GM23338 (cell line): Measurements from ENCODE around the gene MAGI1. TPM values are rescaled to one million over a fixed set of nuclear protein-coding genes. Genes with fewer than 3 reads are reported as not detected.

ENCODE experiments used
- ATAC-seq: fragments of 200-7000 bp; cut with Tn5 transposase; 3 replicates; pipeline ENCODE4 v1.9.1; 2020
- DNase-seq: peaks from one replicate; pipeline ENCODE4 v3.0.0-alpha.2; 2015; ENCODE audit warnings: low spot score
- H2AFZ ChIP-seq: fragments of 200-600 bp; sonication (generic); 2 replicates; pipeline ENCODE4 v1.8.0; 2016; ENCODE audit warnings: antibody characterized with exemption, mild to moderate bottlenecking, moderate library complexity
- H3F3A ChIP-seq: fragments of 200-600 bp; sonication (generic); replicated peaks from 2 replicates; pipeline ENCODE4 v1.8.0; 2017; ENCODE audit warnings: antibody characterized with exemption, mixed run types, low read depth
- H3K27ac ChIP-seq: fragments of 200-600 bp; sonication (generic); 2 replicates; pipeline ENCODE4 v1.6.1; 2016; ENCODE audit warnings: low read depth
- H3K27me3 ChIP-seq: fragments of 200-600 bp; sonication (generic); 2 replicates; pipeline ENCODE4 v1.8.0; 2016; ENCODE audit warnings: mild to moderate bottlenecking, mixed run types, moderate library complexity; ENCODE audit not compliant: insufficient read depth
- H3K36me3 ChIP-seq: fragments of 200-600 bp; sonication (generic); 2 replicates; pipeline ENCODE4 v1.8.0; 2016; ENCODE audit warnings: mild to moderate bottlenecking; ENCODE audit not compliant: insufficient read depth
- H3K4me1 ChIP-seq: fragments of 200-600 bp; sonication (generic); 2 replicates; pipeline ENCODE4 v1.8.0; 2016; ENCODE audit warnings: mild to moderate bottlenecking, moderate library complexity; ENCODE audit not compliant: insufficient read depth
- H3K4me2 ChIP-seq: fragments of 200-600 bp; sonication (generic); 2 replicates; pipeline ENCODE4 v1.7.1; 2017; ENCODE audit warnings: mixed run types
- H3K4me3 ChIP-seq: fragments of 200-600 bp; sonication (generic); 2 replicates; pipeline ENCODE4 v1.6.1; 2016; ENCODE audit warnings: mixed run types
- H3K79me2 ChIP-seq: fragments of 200-600 bp; sonication (generic); replicated peaks from 2 replicates; pipeline ENCODE4 v1.8.0; 2017; ENCODE audit warnings: mild to moderate bottlenecking; ENCODE audit not compliant: insufficient read depth
- H3K9me2 ChIP-seq: fragments of 200-600 bp; sonication (generic); 2 replicates; pipeline ENCODE4 v1.8.0; 2017; ENCODE audit not compliant: insufficient read depth
- H4K20me1 ChIP-seq: fragments of 200-600 bp; sonication (generic); replicated peaks from 2 replicates; pipeline ENCODE4 v1.8.0; 2017; ENCODE audit warnings: mild to moderate bottlenecking; ENCODE audit not compliant: insufficient read depth
- H3K27ac Mint-ChIP-seq: 2 replicates; pipeline ENCODE4 v1.8.0; 2020; ENCODE audit warnings: inconsistent platforms, mild to moderate bottlenecking, moderate library complexity, mixed read lengths
- H3K27me3 Mint-ChIP-seq: 3 replicates; pipeline ENCODE4 v1.8.0; 2022; ENCODE audit warnings: low read depth, mild to moderate bottlenecking, moderate library complexity, mixed read lengths, inconsistent platforms; ENCODE audit not compliant: insufficient read depth, poor library complexity
- H3K36me3 Mint-ChIP-seq: 3 replicates; pipeline ENCODE4 v1.8.0; 2021; ENCODE audit warnings: low read depth, mild to moderate bottlenecking, inconsistent platforms, moderate library complexity, mixed read lengths
- H3K4me1 Mint-ChIP-seq: 3 replicates; pipeline ENCODE4 v1.8.0; 2020; ENCODE audit warnings: mild to moderate bottlenecking, inconsistent platforms, mixed read lengths
- H3K4me3 Mint-ChIP-seq: 3 replicates; pipeline ENCODE4 v1.8.0; 2021; ENCODE audit warnings: moderate library complexity, mild to moderate bottlenecking, inconsistent platforms, mixed read lengths
- H3K9me3 Mint-ChIP-seq: 3 replicates; pipeline ENCODE4 v1.8.0; 2020; ENCODE audit warnings: moderate library complexity, mild to moderate bottlenecking, inconsistent platforms, mixed read lengths
- CREB1 ChIP-seq: fragments of 250-450 bp; sonication (Bioruptor Pico); IDR thresholded peaks from 2 replicates; pipeline ENCODE4 v1.5.0; 2020; ENCODE audit warnings: low read depth, mild to moderate bottlenecking, moderate library complexity
- EZH2 ChIP-seq: fragments of 200-600 bp; sonication (generic); IDR thresholded peaks from one replicate; pipeline ENCODE4 v1.8.0; 2017; ENCODE audit warnings: antibody characterized with exemption, mild to moderate bottlenecking, low read depth; ENCODE audit not compliant: unreplicated experiment
- EZH2phosphoT487 ChIP-seq: fragments of 200-600 bp; sonication (generic); IDR thresholded peaks from one replicate; pipeline ENCODE4 v1.8.1; 2018; ENCODE audit warnings: antibody characterized with exemption; ENCODE audit not compliant: unreplicated experiment
- NANOG ChIP-seq: IDR thresholded peaks from 2 replicates; pipeline ENCODE4 v1.6.1; 2016; ENCODE audit warnings: antibody characterized with exemption, borderline replicate concordance
- POLR2AphosphoS5 ChIP-seq: IDR thresholded peaks from 2 replicates; pipeline ENCODE4 v1.6.1; 2016; ENCODE audit warnings: antibody characterized with exemption, low read depth
- STAT1 ChIP-seq: IDR thresholded peaks from one replicate; pipeline ENCODE4 v1.6.1; 2016; ENCODE audit warnings: antibody characterized with exemption; ENCODE audit not compliant: unreplicated experiment
- ZNF331 ChIP-seq: fragments of 250-450 bp; sonication (Bioruptor Pico); IDR thresholded peaks from 2 replicates; pipeline ENCODE4 v1.5.0; 2020; ENCODE audit warnings: low read depth, mild to moderate bottlenecking, moderate library complexity
- polyA plus RNA-seq: library from polyadenylated mRNA; unstranded; fragments of >200 nt; fragmentation: Nextera tagmentation; extraction: Ambion mirVana; gene quantifications from 2 replicates; pipeline ENCODE4 v1.2.1, GENCODE V29; 2016
- total RNA-seq: library from RNA; depleted of rRNA; stranded (reverse); fragments of >200 nt; shearing (Covaris generic); gene quantifications from 2 replicates; pipeline ENCODE4 v1.2.3, GENCODE V29; 2014
- TF ChIP-seq, protein P1 (sequence below): IDR thresholded peaks from 2 replicates; pipeline ENCODE4 v1.6.1; 2016; ENCODE audit warnings: antibody characterized with exemption
- TF ChIP-seq, protein P2 (sequence below): fragments of 250-450 bp; sonication (Bioruptor Pico); IDR thresholded peaks from 2 replicates; pipeline ENCODE4 v1.5.0; 2020; ENCODE audit warnings: mild to moderate bottlenecking, moderate library complexity

MAGI1 gene
- total and polyA plus RNA-seq, 2 experiments from 2014 or later, result 27.4 to 71.2 TPM

DNA sequence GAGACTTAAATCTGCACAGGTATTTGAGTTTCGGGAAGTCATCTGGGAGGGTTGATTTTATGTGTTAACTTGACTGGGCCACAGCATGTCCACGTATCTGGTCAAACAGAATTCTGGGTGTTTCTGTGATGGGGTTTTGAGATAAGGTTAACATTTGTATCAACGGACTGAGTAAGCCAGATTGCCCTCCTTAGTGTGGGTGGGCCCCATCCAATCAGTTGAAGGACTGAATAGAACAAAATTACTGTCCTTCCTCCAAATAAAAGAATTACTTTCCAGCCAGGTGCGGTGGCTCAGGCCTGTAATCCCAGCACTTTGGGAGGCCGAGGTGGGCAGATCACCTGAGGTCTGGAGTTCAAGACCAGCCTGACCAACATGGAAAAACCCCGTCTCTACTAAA lies 399.3 kb downstream of the MAGI1 start:
- TF ChIP-seq STAT1, result no peak
- TF ChIP-seq, protein P1, sequence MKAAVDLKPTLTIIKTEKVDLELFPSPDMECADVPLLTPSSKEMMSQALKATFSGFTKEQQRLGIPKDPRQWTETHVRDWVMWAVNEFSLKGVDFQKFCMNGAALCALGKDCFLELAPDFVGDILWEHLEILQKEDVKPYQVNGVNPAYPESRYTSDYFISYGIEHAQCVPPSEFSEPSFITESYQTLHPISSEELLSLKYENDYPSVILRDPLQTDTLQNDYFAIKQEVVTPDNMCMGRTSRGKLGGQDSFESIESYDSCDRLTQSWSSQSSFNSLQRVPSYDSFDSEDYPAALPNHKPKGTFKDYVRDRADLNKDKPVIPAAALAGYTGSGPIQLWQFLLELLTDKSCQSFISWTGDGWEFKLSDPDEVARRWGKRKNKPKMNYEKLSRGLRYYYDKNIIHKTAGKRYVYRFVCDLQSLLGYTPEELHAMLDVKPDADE, result no peak
- TF ChIP-seq ZNF331 (CRISPR knock-in tag), result no peak
- TF ChIP-seq EZH2phosphoT487, result no peak
- no peak for TF ChIP-seq POLR2AphosphoS5
- TF ChIP-seq NANOG, result no peak
- Histone ChIP-seq H3K79me2 (peaks cover 21% of the 10 kb centered on the region), H3K27ac (no peak overlapping the region), H4K20me1 (no peaks in the 10 kb centered on the region), H3K36me3 (no peaks in the 10 kb centered on the region), H3K4me3 (no peak overlapping the region), H3K4me1 (peaks cover 8% of the 10 kb centered on the region; the same call in 1 of the 2 replicates), H2AFZ (no peak overlapping the region), H3K27me3 (no peaks in the 10 kb centered on the region), H3K9me2 (no peaks in the 10 kb centered on the region; the same call in 1 of the 2 replicates), H3K4me2 (no peak overlapping the region), H3F3A (no peaks in the 10 kb centered on the region)
- H3K27me3 Mint-ChIP-seq, result peaks cover 9% of the 10 kb centered on the region
- no peak overlapping the region for H3K27ac Mint-ChIP-seq
- no peaks in the 10 kb centered on the region for H3K36me3 Mint-ChIP-seq
- H3K4me1 Mint-ChIP-seq, result peaks cover 21% of the 10 kb centered on the region
- H3K4me3 Mint-ChIP-seq, result no peak overlapping the region
- ATAC-seq (no peak), DNase-seq (no peak)
- no peaks in the 10 kb centered on the region for H3K9me3 Mint-ChIP-seq

DNA sequence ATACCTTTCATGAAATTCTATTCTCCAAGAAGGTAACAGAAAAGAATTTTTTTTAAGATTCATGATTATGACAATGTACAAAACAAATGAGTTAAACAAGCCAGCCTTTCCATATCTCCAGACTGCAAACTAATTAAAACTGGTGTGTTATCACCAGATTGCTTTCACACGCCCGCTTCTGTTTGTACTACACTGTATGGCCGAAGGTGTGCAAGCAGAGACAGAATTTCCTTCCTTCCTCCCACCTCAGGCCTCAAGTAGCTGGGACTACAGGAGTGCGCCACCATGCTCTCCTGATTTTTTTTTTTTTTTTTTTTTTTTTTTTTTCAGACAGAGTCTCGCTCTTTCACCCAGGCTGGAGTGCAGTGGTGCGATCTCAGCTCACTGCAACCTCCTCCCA lies 400.4 kb downstream of the MAGI1 start:
- ATAC-seq (no peak), DNase-seq (no peak)
- Mint-ChIP-seq H3K36me3 (no peaks in the 10 kb centered on the region), H3K9me3 (no peaks in the 10 kb centered on the region), H3K4me1 (peaks cover 24% of the 10 kb centered on the region), H3K4me3 (no peak overlapping the region), H3K27me3 (peaks cover 6% of the 10 kb centered on the region), H3K27ac (no peak overlapping the region)
- H3K27ac ChIP-seq, result no peak overlapping the region
- H3K4me2 ChIP-seq, result no peak overlapping the region
- H3K79me2 ChIP-seq, result peaks cover 14% of the 10 kb centered on the region
- H3F3A ChIP-seq, result no peaks in the 10 kb centered on the region
- no peaks in the 10 kb centered on the region for H3K27me3 ChIP-seq
- H3K4me3 ChIP-seq, result no peak overlapping the region
- H3K36me3 ChIP-seq, result no peaks in the 10 kb centered on the region
- H4K20me1 ChIP-seq, result no peaks in the 10 kb centered on the region
- TF ChIP-seq ZNF331 (CRISPR knock-in tag) (no peak), EZH2 (no peak), CREB1 (no peak)
- H3K9me2 ChIP-seq, result no peaks in the 10 kb centered on the region; the same call in 1 of the 2 replicates
- H2AFZ ChIP-seq, result no peak overlapping the region
- peaks cover 13% of the 10 kb centered on the region for H3K4me1 ChIP-seq

DNA sequence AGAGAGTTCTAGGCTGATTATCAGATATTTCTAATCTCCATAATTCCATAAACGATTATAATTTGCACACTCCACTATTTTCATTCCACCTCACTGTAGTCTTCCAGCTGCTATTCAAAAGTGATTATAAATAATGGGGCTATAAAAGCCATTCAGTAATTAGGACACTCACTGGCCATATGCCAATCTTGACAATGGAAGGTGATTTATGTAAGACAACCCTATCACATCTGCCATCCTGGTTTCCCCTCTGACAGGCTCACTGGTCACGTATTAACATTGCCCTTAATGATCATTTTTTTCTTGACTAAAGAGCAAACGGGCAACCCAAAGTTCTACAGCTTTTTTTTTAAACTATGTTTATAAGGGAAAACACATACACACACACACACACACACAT lies 402.4 kb downstream of the MAGI1 start:
- DNase-seq, result no peak
- Histone ChIP-seq H3K27ac (no peak overlapping the region), H3K36me3 (no peaks in the 10 kb centered on the region), H3K79me2 (peaks cover 4% of the 10 kb centered on the region), H3K27me3 (no peaks in the 10 kb centered on the region), H3K9me2 (no peaks in the 10 kb centered on the region), H3K4me3 (no peak overlapping the region), H3K4me1 (peaks cover 15% of the 10 kb centered on the region), H3F3A (no peaks in the 10 kb centered on the region), H3K4me2 (no peak overlapping the region), H2AFZ (no peak overlapping the region), H4K20me1 (no peaks in the 10 kb centered on the region)
- H3K36me3 Mint-ChIP-seq, result no peaks in the 10 kb centered on the region
- H3K4me3 Mint-ChIP-seq, result no peak overlapping the region
- H3K27ac Mint-ChIP-seq, result no peak overlapping the region
- H3K4me1 Mint-ChIP-seq, result peaks cover 26% of the 10 kb centered on the region
- no peak for ATAC-seq
- H3K27me3 Mint-ChIP-seq, result peaks cover 6% of the 10 kb centered on the region
- H3K9me3 Mint-ChIP-seq, result no peaks in the 10 kb centered on the region
- TF ChIP-seq ZNF331 (CRISPR knock-in tag), result no peak
- TF ChIP-seq, protein P2, sequence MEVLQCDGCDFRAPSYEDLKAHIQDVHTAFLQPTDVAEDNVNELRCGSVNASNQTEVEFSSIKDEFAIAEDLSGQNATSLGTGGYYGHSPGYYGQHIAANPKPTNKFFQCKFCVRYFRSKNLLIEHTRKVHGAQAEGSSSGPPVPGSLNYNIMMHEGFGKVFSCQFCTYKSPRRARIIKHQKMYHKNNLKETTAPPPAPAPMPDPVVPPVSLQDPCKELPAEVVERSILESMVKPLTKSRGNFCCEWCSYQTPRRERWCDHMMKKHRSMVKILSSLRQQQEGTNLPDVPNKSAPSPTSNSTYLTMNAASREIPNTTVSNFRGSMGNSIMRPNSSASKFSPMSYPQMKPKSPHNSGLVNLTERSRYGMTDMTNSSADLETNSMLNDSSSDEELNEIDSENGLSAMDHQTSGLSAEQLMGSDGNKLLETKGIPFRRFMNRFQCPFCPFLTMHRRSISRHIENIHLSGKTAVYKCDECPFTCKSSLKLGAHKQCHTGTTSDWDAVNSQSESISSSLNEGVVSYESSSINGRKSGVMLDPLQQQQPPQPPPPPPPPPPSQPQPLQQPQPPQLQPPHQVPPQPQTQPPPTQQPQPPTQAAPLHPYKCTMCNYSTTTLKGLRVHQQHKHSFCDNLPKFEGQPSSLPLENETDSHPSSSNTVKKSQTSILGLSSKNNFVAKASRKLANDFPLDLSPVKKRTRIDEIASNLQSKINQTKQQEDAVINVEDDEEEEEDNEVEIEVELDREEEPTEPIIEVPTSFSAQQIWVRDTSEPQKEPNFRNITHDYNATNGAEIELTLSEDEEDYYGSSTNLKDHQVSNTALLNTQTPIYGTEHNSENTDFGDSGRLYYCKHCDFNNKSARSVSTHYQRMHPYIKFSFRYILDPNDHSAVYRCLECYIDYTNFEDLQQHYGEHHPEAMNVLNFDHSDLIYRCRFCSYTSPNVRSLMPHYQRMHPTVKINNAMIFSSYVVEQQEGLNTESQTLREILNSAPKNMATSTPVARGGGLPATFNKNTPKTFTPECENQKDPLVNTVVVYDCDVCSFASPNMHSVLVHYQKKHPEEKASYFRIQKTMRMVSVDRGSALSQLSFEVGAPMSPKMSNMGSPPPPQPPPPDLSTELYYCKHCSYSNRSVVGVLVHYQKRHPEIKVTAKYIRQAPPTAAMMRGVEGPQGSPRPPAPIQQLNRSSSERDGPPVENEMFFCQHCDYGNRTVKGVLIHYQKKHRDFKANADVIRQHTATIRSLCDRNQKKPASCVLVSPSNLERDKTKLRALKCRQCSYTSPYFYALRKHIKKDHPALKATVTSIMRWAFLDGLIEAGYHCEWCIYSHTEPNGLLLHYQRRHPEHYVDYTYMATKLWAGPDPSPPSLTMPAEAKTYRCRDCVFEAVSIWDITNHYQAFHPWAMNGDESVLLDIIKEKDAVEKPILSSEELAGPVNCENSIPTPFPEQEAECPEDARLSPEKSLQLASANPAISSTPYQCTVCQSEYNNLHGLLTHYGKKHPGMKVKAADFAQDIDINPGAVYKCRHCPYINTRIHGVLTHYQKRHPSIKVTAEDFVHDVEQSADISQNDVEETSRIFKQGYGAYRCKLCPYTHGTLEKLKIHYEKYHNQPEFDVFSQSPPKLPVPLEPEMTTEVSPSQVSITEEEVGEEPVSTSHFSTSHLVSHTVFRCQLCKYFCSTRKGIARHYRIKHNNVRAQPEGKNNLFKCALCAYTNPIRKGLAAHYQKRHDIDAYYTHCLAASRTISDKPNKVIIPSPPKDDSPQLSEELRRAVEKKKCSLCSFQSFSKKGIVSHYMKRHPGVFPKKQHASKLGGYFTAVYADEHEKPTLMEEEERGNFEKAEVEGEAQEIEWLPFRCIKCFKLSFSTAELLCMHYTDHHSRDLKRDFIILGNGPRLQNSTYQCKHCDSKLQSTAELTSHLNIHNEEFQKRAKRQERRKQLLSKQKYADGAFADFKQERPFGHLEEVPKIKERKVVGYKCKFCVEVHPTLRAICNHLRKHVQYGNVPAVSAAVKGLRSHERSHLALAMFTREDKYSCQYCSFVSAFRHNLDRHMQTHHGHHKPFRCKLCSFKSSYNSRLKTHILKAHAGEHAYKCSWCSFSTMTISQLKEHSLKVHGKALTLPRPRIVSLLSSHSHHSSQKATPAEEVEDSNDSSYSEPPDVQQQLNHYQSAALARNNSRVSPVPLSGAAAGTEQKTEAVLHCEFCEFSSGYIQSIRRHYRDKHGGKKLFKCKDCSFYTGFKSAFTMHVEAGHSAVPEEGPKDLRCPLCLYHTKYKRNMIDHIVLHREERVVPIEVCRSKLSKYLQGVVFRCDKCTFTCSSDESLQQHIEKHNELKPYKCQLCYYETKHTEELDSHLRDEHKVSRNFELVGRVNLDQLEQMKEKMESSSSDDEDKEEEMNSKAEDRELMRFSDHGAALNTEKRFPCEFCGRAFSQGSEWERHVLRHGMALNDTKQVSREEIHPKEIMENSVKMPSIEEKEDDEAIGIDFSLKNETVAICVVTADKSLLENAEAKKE (CRISPR knock-in tag), result no peak
